AG09319 (cell line): Measurements from ENCODE around the gene SLC5A10.
A peak's percentile ranks its signal among the peaks of the same experiment; 100 is the strongest.

ENCODE experiments used
- DNase-seq: peaks from one replicate; pipeline ENCODE4 v3.0.0-alpha.2; 2010; ENCODE audit warnings: low read depth; ENCODE audit errors: extremely low read depth
- CTCF ChIP-seq: IDR thresholded peaks from 2 replicates; pipeline ENCODE4 v1.5.1; 2011; ENCODE audit warnings: low read depth, mild to moderate bottlenecking, inconsistent platforms, low read length, moderate library complexity

SLC5A10 gene

GRCh38 chr17:18999911-19000310 lies 47.9 kb downstream of the SLC5A10 start:
- DNase-seq = no peak
- no peak for TF ChIP-seq CTCF

- TF ChIP-seq CTCF = no peak
- no peak for DNase-seq
These were observed 48.8 kb downstream of the SLC5A10 start for GRCh38 chr17:19000531-19001325.

- TF ChIP-seq CTCF = no peak
- no peak for DNase-seq
These were observed 50.1 kb downstream of the SLC5A10 start for GRCh38 chr17:19001907-19002590.

GRCh38 chr17:19002805-19003542 lies 51.0 kb downstream of the SLC5A10 start:
- no peak for DNase-seq

GRCh38 chr17:19003543-19004420 lies 51.8 kb downstream of the SLC5A10 start:
- DNase-seq = no peak
- no peak for TF ChIP-seq CTCF

More at GRCh38 chr17:19002805-19003542, 51.0 kb downstream of the SLC5A10 start:
- TF ChIP-seq CTCF = no peak

- DNase-seq = peak; percentile 22
These were observed 52.6 kb downstream of the SLC5A10 start, which contains the start of gene FAM83G for GRCh38 chr17:19004421-19005136. Gene FAM83G, minus strand, starts transcription at chr17:19004764. Its CDS starts 723 bp downstream, at chr17:19004041.

More at GRCh38 chr17:19004421-19005136, 52.6 kb downstream of the SLC5A10 start, which contains the start of gene FAM83G:
- no peak for TF ChIP-seq CTCF
